Measurements from ENCODE around the gene PCDH20.

Gene PCDH20

GRCh38 chr13:61415749-61416148 lies at the start of gene PCDH20:
Gene PCDH20, minus strand, starts transcription at chr13:61415849. Its CDS starts 691 bp downstream, at chr13:61415158.
- no peak for DNase-seq (ENCODE audit: low spot score)
- in situ Hi-C loops (cut with MboI; ENCODE audit: low sequenced_read_pairs, unreplicated experiment) = loop anchor here (25.0 kb wide), 1 partner anchor 953 kb away; no protein-coding TSS in a partner anchor

DNA sequence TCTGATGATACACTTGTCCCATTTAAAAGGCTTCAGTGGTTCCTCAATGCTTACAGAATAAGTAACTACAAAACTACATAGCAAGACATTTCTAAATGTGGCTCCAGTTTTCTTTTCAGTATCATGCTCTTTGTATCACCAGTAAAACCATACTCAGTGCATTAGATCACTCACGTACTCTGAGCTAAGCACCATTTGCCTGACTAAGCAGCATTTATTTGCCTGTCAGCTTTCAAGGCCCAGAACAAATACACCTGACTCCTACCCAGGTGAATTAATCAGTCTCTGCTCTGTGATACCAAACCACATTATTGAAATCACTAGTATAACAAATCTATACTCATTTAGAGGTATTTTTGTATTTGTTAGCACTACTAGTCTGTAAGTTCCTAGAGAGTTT lies 47.4 kb upstream of the PCDH20 start:
- TF ChIP-seq, protein P1, sequence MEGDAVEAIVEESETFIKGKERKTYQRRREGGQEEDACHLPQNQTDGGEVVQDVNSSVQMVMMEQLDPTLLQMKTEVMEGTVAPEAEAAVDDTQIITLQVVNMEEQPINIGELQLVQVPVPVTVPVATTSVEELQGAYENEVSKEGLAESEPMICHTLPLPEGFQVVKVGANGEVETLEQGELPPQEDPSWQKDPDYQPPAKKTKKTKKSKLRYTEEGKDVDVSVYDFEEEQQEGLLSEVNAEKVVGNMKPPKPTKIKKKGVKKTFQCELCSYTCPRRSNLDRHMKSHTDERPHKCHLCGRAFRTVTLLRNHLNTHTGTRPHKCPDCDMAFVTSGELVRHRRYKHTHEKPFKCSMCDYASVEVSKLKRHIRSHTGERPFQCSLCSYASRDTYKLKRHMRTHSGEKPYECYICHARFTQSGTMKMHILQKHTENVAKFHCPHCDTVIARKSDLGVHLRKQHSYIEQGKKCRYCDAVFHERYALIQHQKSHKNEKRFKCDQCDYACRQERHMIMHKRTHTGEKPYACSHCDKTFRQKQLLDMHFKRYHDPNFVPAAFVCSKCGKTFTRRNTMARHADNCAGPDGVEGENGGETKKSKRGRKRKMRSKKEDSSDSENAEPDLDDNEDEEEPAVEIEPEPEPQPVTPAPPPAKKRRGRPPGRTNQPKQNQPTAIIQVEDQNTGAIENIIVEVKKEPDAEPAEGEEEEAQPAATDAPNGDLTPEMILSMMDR (IDR thresholded peaks at IDR 0.05; ENCODE audit: borderline replicate concordance, control extremely low read depth, extremely low read depth, insufficient read depth, missing control alignments) = no peak
- DNase-seq (ENCODE audit: low spot score) = no peak
- in situ Hi-C loops (cut with MboI; ENCODE audit: low sequenced_read_pairs, unreplicated experiment) = no loop called here

More at GRCh38 chr13:61415749-61416148, at the start of gene PCDH20:
- TF ChIP-seq, protein P1 (IDR thresholded peaks at IDR 0.05; ENCODE audit: borderline replicate concordance, control extremely low read depth, extremely low read depth, insufficient read depth, missing control alignments) = no peak

DNA sequence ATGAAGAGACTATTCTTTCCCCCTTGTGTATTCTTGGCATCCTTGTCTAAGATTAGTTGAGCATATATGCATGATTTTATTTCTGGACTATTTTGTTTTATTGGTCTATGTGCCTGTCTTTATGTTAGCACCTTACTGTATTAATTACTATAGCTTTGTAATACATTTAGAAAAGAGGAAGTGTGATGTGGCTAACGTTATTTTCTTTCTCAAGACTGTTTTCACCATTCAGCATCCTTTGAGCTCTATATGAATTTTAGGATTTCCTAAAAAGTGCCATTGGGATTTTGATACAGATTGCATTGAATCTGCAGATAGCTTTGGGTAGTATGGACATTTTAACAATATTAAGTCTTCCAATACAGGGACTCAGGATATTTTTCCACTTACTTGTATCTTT lies 37.5 kb upstream of the PCDH20 start:
- DNase-seq (ENCODE audit: low spot score) = no peak
- in situ Hi-C loops (cut with MboI; ENCODE audit: low sequenced_read_pairs, unreplicated experiment) = no loop called here
- TF ChIP-seq, protein P1 (IDR thresholded peaks at IDR 0.05; ENCODE audit: borderline replicate concordance, control extremely low read depth, extremely low read depth, insufficient read depth, missing control alignments) = no peak

GRCh38 chr13:61432029-61432428 lies 16.4 kb upstream of the PCDH20 start:
- TF ChIP-seq, protein P1 (IDR thresholded peaks at IDR 0.05; ENCODE audit: borderline replicate concordance, control extremely low read depth, extremely low read depth, insufficient read depth, missing control alignments) = no peak
- in situ Hi-C loops (cut with MboI; ENCODE audit: low sequenced_read_pairs, unreplicated experiment) = no loop called here
- no peak for DNase-seq (ENCODE audit: low spot score)

GRCh38 chr13:61423915-61424314 lies 8.3 kb upstream of the PCDH20 start:
- TF ChIP-seq, protein P1 (IDR thresholded peaks at IDR 0.05; ENCODE audit: borderline replicate concordance, control extremely low read depth, extremely low read depth, insufficient read depth, missing control alignments) = no peak
- in situ Hi-C loops (cut with MboI; ENCODE audit: low sequenced_read_pairs, unreplicated experiment) = loop anchor here (25.0 kb wide), 1 partner anchor 962 kb away; no protein-coding TSS in a partner anchor
- DNase-seq (ENCODE audit: low spot score) = no peak

- TF ChIP-seq, protein P1 (IDR thresholded peaks at IDR 0.05; ENCODE audit: borderline replicate concordance, control extremely low read depth, extremely low read depth, insufficient read depth, missing control alignments) = no peak
- no peak for DNase-seq (ENCODE audit: low spot score)
- in situ Hi-C loops (cut with MboI; ENCODE audit: low sequenced_read_pairs, unreplicated experiment) = loop anchor here (25.0 kb wide), 1 partner anchor 955 kb away; no protein-coding TSS in a partner anchor
Measured at GRCh38 chr13:61417086-61417570, 1.5 kb upstream of the PCDH20 start.

Measured in GM13976 (cell line).